Neural cell (in vitro differentiated cells): ENCODE data around the gene PNPLA6. TPM values are rescaled to one million over a fixed set of nuclear protein-coding genes. Genes with fewer than 3 reads are reported as not detected.

Source experiments
- H2AFZ ChIP-seq: fragments of 200-600, 300-800 bp; sonication (generic), shearing (Covaris generic); 2 replicates; pipeline ENCODE4 v1.6.0; 2014; ENCODE audit warnings: low read depth, mild to moderate bottlenecking, antibody characterized with exemption, low read length, moderate library complexity
- H3F3A ChIP-seq: fragments of 200-600 bp; shearing (Covaris generic); 2 replicates; pipeline ENCODE4 v1.6.1; 2016; ENCODE audit warnings: mild to moderate bottlenecking, moderate library complexity, mixed read lengths, antibody characterized with exemption, low read length; ENCODE audit not compliant: insufficient read depth, poor library complexity, severe bottlenecking
- H3K27ac ChIP-seq: fragments of 200-600, 300-800 bp; sonication (generic), shearing (Covaris generic); 2 replicates; pipeline ENCODE4 v1.5.1; 2014; ENCODE audit warnings: mild to moderate bottlenecking, low read length, moderate library complexity
- H3K27me3 ChIP-seq: fragments of 300-800, 200-600 bp; sonication (generic), shearing (Covaris generic); 2 replicates; pipeline ENCODE4 v1.6.0; 2014; ENCODE audit warnings: mild to moderate bottlenecking, low read depth, low read length, moderate library complexity; ENCODE audit not compliant: insufficient read depth
- H3K36me3 ChIP-seq: fragments of 300-800, 200-600 bp; sonication (generic), shearing (Covaris generic); 2 replicates; pipeline ENCODE4 v1.5.1; 2014; ENCODE audit warnings: mild to moderate bottlenecking, antibody characterized with exemption, low read length, moderate library complexity; ENCODE audit not compliant: insufficient read depth
- H3K4me2 ChIP-seq: fragments of 300-800, 200-600 bp; sonication (generic), shearing (Covaris generic); 2 replicates; pipeline ENCODE4 v1.6.0; 2014; ENCODE audit warnings: mild to moderate bottlenecking, low read length
- H3K4me3 ChIP-seq: fragments of 300-800, 200-600 bp; sonication (generic), shearing (Covaris generic); 2 replicates; pipeline ENCODE4 v1.5.1; 2014; ENCODE audit warnings: mild to moderate bottlenecking, low read length, moderate library complexity
- H3K79me2 ChIP-seq: fragments of 200-600 bp; shearing (Covaris generic); replicated peaks from 2 replicates; pipeline ENCODE4 v1.6.0; 2014; ENCODE audit warnings: mild to moderate bottlenecking, low read length, moderate library complexity; ENCODE audit not compliant: insufficient read depth
- H3K9ac ChIP-seq: fragments of 300-800, 200-600 bp; sonication (generic), shearing (Covaris generic); 2 replicates; pipeline ENCODE4 v1.6.1; 2016; ENCODE audit warnings: mild to moderate bottlenecking, low read length, mixed read lengths
- H3K9me2 ChIP-seq: fragments of 200-600 bp; shearing (Covaris generic); 2 replicates; pipeline ENCODE4 v1.6.1; 2016; ENCODE audit warnings: mild to moderate bottlenecking, low read length, mixed read lengths; ENCODE audit not compliant: insufficient read depth
- H3K9me3 ChIP-seq: fragments of 200-600, 300-800 bp; sonication (generic), shearing (Covaris generic); 2 replicates; pipeline ENCODE4 v1.6.1; 2016; ENCODE audit warnings: mild to moderate bottlenecking, mixed run types, low read length, moderate library complexity, mixed read lengths
- H4K20me1 ChIP-seq: fragments of 200-600 bp; shearing (Covaris generic); 2 replicates; pipeline ENCODE4 v1.6.1; 2016; ENCODE audit warnings: mild to moderate bottlenecking, mixed run types; ENCODE audit not compliant: insufficient read depth
- EP300 ChIP-seq: fragments of 450-650 bp; conservative IDR thresholded peaks from 2 replicates; pipeline ENCODE4 v1.6.1; 2014; ENCODE audit warnings: antibody characterized with exemption, mild to moderate bottlenecking, moderate library complexity; ENCODE audit not compliant: poor library complexity, severe bottlenecking
- EZH2 ChIP-seq: fragments of 200-600, 300-800 bp; shearing (Covaris generic), sonication (generic); IDR thresholded peaks from 2 replicates; pipeline ENCODE4 v1.6.1; 2014; ENCODE audit warnings: antibody characterized with exemption, low read length, borderline replicate concordance, mild to moderate bottlenecking; ENCODE audit not compliant: insufficient read depth, poor library complexity, severe bottlenecking
- MXI1 ChIP-seq: fragments of 450-650 bp; conservative IDR thresholded peaks from 2 replicates; pipeline ENCODE4 v1.6.1; 2014; ENCODE audit warnings: antibody characterized with exemption, mild to moderate bottlenecking; ENCODE audit not compliant: poor library complexity, severe bottlenecking
- POLR2AphosphoS5 ChIP-seq: IDR thresholded peaks from 2 replicates; pipeline ENCODE4 v1.6.1; 2012
- RAD21 ChIP-seq: fragments of 450-650 bp; conservative IDR thresholded peaks from 2 replicates; pipeline ENCODE4 v1.6.1; 2014; ENCODE audit warnings: antibody characterized with exemption, mild to moderate bottlenecking, moderate library complexity
- SMC3 ChIP-seq: fragments of 450-650 bp; conservative IDR thresholded peaks from 2 replicates; pipeline ENCODE4 v1.6.1; 2014; ENCODE audit warnings: antibody characterized with exemption, mild to moderate bottlenecking, moderate library complexity; ENCODE audit not compliant: poor library complexity
- TAF1 ChIP-seq: IDR thresholded peaks from 2 replicates; pipeline ENCODE4 v1.6.1; 2012; ENCODE audit warnings: low read depth
- polyA plus RNA-seq: library from polyadenylated mRNA; depleted of rRNA; stranded (reverse); fragments of >200 nt; gene quantifications from 2 replicates; pipeline ENCODE4 v1.2.3, GENCODE V29; 2014
- TF ChIP-seq, protein P1 (sequence below): IDR thresholded peaks from 2 replicates; pipeline ENCODE4 v1.6.1; 2012; ENCODE audit warnings: borderline replicate concordance
- TF ChIP-seq, protein P2 (sequence below): fragments of 450-650 bp; IDR thresholded peaks from 2 replicates; pipeline ENCODE4 v1.5.1; 2014; ENCODE audit warnings: antibody characterized with exemption, mild to moderate bottlenecking, moderate library complexity; ENCODE audit not compliant: poor library complexity, severe bottlenecking

Gene PNPLA6
- polyA plus RNA-seq, 1 donor from 2014 or later: 10.8 TPM

GRCh38 chr19:7507884-7508283 lies 27.6 kb upstream of the PNPLA6 start:
- Histone ChIP-seq H3K4me3 (no peak overlapping the region), H3F3A (no peaks in the 10 kb centered on the region), H3K9ac (no peak overlapping the region), H3K79me2 (no peaks in the 10 kb centered on the region), H3K27ac (no peak overlapping the region), H3K9me2 (no peaks in the 10 kb centered on the region), H3K4me2 (no peak overlapping the region), H3K27me3 (no peaks in the 10 kb centered on the region), H2AFZ (no peak overlapping the region), H3K36me3 (no peaks in the 10 kb centered on the region), H4K20me1 (no peaks in the 10 kb centered on the region), H3K9me3 (no peaks in the 10 kb centered on the region)
- TF ChIP-seq RAD21 (no peak), TAF1 (no peak), SMC3 (no peak), EZH2 (no peak), POLR2AphosphoS5 (no peak), MXI1 (no peak), EP300 (no peak)
- TF ChIP-seq, protein P1, sequence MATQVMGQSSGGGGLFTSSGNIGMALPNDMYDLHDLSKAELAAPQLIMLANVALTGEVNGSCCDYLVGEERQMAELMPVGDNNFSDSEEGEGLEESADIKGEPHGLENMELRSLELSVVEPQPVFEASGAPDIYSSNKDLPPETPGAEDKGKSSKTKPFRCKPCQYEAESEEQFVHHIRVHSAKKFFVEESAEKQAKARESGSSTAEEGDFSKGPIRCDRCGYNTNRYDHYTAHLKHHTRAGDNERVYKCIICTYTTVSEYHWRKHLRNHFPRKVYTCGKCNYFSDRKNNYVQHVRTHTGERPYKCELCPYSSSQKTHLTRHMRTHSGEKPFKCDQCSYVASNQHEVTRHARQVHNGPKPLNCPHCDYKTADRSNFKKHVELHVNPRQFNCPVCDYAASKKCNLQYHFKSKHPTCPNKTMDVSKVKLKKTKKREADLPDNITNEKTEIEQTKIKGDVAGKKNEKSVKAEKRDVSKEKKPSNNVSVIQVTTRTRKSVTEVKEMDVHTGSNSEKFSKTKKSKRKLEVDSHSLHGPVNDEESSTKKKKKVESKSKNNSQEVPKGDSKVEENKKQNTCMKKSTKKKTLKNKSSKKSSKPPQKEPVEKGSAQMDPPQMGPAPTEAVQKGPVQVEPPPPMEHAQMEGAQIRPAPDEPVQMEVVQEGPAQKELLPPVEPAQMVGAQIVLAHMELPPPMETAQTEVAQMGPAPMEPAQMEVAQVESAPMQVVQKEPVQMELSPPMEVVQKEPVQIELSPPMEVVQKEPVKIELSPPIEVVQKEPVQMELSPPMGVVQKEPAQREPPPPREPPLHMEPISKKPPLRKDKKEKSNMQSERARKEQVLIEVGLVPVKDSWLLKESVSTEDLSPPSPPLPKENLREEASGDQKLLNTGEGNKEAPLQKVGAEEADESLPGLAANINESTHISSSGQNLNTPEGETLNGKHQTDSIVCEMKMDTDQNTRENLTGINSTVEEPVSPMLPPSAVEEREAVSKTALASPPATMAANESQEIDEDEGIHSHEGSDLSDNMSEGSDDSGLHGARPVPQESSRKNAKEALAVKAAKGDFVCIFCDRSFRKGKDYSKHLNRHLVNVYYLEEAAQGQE: no peak
- TF ChIP-seq, protein P2, sequence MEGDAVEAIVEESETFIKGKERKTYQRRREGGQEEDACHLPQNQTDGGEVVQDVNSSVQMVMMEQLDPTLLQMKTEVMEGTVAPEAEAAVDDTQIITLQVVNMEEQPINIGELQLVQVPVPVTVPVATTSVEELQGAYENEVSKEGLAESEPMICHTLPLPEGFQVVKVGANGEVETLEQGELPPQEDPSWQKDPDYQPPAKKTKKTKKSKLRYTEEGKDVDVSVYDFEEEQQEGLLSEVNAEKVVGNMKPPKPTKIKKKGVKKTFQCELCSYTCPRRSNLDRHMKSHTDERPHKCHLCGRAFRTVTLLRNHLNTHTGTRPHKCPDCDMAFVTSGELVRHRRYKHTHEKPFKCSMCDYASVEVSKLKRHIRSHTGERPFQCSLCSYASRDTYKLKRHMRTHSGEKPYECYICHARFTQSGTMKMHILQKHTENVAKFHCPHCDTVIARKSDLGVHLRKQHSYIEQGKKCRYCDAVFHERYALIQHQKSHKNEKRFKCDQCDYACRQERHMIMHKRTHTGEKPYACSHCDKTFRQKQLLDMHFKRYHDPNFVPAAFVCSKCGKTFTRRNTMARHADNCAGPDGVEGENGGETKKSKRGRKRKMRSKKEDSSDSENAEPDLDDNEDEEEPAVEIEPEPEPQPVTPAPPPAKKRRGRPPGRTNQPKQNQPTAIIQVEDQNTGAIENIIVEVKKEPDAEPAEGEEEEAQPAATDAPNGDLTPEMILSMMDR: no peak

DNA sequence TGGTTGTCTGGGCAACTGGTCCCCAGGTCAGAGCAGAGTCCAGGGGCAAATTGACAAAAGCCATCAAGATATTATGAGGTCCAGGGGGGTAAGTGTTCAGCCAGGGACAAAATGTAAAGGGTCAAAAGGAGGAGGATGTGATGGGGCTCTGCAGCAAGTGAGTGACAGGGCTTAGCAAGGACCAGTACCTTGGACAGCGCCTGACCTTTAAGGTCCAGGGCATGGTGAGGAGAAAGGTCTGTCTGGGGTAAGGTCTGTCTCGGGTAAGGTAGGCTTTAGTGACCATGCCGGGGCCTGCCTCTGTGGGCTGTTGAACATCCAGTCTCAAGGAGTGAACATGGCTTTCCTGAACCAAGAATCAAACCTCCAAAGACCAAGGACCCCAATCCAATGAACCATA lies 25.9 kb upstream of the PNPLA6 start:
- H3K9ac ChIP-seq: no peak overlapping the region
- H3F3A ChIP-seq: no peaks in the 10 kb centered on the region

More for the DNA sequence above, 25.9 kb upstream of the PNPLA6 start:
- Histone ChIP-seq H3K79me2 (no peaks in the 10 kb centered on the region), H3K9me3 (no peaks in the 10 kb centered on the region), H3K27ac (no peak overlapping the region), H3K36me3 (no peaks in the 10 kb centered on the region), H3K4me3 (no peak overlapping the region), H3K27me3 (no peaks in the 10 kb centered on the region), H2AFZ (no peak overlapping the region), H3K4me2 (no peak overlapping the region), H4K20me1 (no peaks in the 10 kb centered on the region), H3K9me2 (no peaks in the 10 kb centered on the region)
- TF ChIP-seq EZH2: no peak
- TF ChIP-seq RAD21: no peak
- TF ChIP-seq, protein P2: no peak
- TF ChIP-seq MXI1: no peak
- no peak for TF ChIP-seq POLR2AphosphoS5
- TF ChIP-seq SMC3: no peak
- no peak for TF ChIP-seq EP300
- TF ChIP-seq, protein P1: no peak
- TF ChIP-seq TAF1: no peak
